ENCODE data around the gene KLF15. TPM values are rescaled to one million over a fixed set of nuclear protein-coding genes. Genes with fewer than 3 reads are reported as not detected.

KLF15 gene
- total RNA-seq, 1 experiment from 2014 or later: not detected

DNA sequence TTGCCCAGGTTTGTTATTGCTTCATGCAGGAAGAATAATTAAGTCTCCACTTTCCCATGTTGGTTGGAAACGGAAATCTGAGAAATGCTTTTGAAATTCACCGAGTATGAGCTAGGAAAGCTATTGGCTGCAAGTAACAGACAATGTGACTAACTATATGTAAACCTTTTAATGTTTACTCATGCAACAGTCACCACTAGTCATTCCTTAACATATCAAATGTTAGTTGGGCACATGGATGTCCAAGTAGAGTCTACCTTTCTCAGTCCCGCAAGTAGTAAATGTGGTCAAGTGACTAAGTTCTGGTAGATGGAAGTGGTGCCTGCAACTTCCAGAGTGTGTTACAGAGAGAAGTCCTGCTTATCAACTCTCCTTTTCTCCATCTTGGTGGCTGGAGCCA lies 52.5 kb downstream of the KLF15 start:
- POLR2A ChIA-PET (ENCODE audit: unreplicated experiment): no interaction called here
- no peaks in the 10 kb centered on the region for H3K9me2 ChIP-seq (replicated peaks; ENCODE audit: low read length)
- 0 out of 2 replicates have a peak, but pooled peaks cover 5% of the 10 kb centered on the region for H3K9me3 ChIP-seq (ENCODE audit: low read length)
- H3K27me3 ChIP-seq (ENCODE audit: low read length): no peaks in the 10 kb centered on the region
- H3K79me2 ChIP-seq (ENCODE audit: low read length): no peaks in the 10 kb centered on the region
- ATAC-seq (peak; percentile 96), DNase-seq (peak; percentile 90)
- H3F3A ChIP-seq (ENCODE audit: low read length, unreplicated experiment): no peaks in the 10 kb centered on the region
- no TSS peak for BruUV-seq (replicated peaks)
- no peak overlapping the region for H3K4me3 ChIP-seq (ENCODE audit: low read length)
- peak overlapping the region; percentile 29 for H3K4me2 ChIP-seq (ENCODE audit: low read length)
- 0 out of 2 replicates have a peak overlapping the region, but pooled peaks have one; percentile 51 for H2AFZ ChIP-seq (ENCODE audit: low read length)
- peaks cover 16% of the 10 kb centered on the region for H3K4me1 ChIP-seq (ENCODE audit: insufficient read depth, low read length)
- no peaks in the 10 kb centered on the region for H4K20me1 ChIP-seq (ENCODE audit: low read length)
- TF ChIP-seq CTCF (conservative IDR thresholded peaks at IDR 0.05; ENCODE audit: low read depth, low read length): no peak
- no peak for TF ChIP-seq EZH2 (IDR thresholded peaks at IDR 0.05; ENCODE audit: low read length, unreplicated experiment)
- no peak for TF ChIP-seq EZH2phosphoT487 (IDR thresholded peaks at IDR 0.05; ENCODE audit: borderline replicate concordance, low read length)
- CTCF ChIA-PET: no interaction called here
- peak overlapping the region; percentile 69 for H3K27ac ChIP-seq (ENCODE audit: low read length)
- H3K36me3 ChIP-seq (ENCODE audit: low read depth, low read length): no peaks in the 10 kb centered on the region
- no peak overlapping the region for H3K9ac ChIP-seq (ENCODE audit: low read length)
- intact Hi-C loops (cut with micrococcal nuclease): no loop called here

- ChIA-PET POLR2A (ENCODE audit: unreplicated experiment) (no interaction called here), CTCF (no interaction called here)
- ATAC-seq: no peak
- peak overlapping the region; percentile 29 for H3K4me2 ChIP-seq (ENCODE audit: low read length)
- 0 out of 2 replicates have a peak, but pooled peaks cover 5% of the 10 kb centered on the region for H3K9me3 ChIP-seq (ENCODE audit: low read length)
- no peaks in the 10 kb centered on the region for H3K27me3 ChIP-seq (ENCODE audit: low read length)
- no peaks in the 10 kb centered on the region for H3K9me2 ChIP-seq (replicated peaks; ENCODE audit: low read length)
- no peak for DNase-seq
- no peaks in the 10 kb centered on the region for H3K36me3 ChIP-seq (ENCODE audit: low read depth, low read length)
- no peaks in the 10 kb centered on the region for H3K79me2 ChIP-seq (ENCODE audit: low read length)
- no peaks in the 10 kb centered on the region for H4K20me1 ChIP-seq (ENCODE audit: low read length)
- H3K27ac ChIP-seq (ENCODE audit: low read length): peak overlapping the region; percentile 69
- BruUV-seq (replicated peaks): no TSS peak
- H2AFZ ChIP-seq (ENCODE audit: low read length): no peak overlapping the region
- no peak overlapping the region for H3K9ac ChIP-seq (ENCODE audit: low read length)
- H3K4me3 ChIP-seq (ENCODE audit: low read length): no peak overlapping the region
- TF ChIP-seq CTCF (conservative IDR thresholded peaks at IDR 0.05; ENCODE audit: low read depth, low read length): no peak
- no peak for TF ChIP-seq EZH2 (IDR thresholded peaks at IDR 0.05; ENCODE audit: low read length, unreplicated experiment)
- TF ChIP-seq EZH2phosphoT487 (IDR thresholded peaks at IDR 0.05; ENCODE audit: borderline replicate concordance, low read length): no peak
- intact Hi-C loops (cut with micrococcal nuclease): no loop called here
- H3K4me1 ChIP-seq (ENCODE audit: insufficient read depth, low read length): peaks cover 16% of the 10 kb centered on the region
- H3F3A ChIP-seq (ENCODE audit: low read length, unreplicated experiment): no peaks in the 10 kb centered on the region
Measured at GRCh38 chr3:126304291-126304690, 52.9 kb downstream of the KLF15 start.

DNA sequence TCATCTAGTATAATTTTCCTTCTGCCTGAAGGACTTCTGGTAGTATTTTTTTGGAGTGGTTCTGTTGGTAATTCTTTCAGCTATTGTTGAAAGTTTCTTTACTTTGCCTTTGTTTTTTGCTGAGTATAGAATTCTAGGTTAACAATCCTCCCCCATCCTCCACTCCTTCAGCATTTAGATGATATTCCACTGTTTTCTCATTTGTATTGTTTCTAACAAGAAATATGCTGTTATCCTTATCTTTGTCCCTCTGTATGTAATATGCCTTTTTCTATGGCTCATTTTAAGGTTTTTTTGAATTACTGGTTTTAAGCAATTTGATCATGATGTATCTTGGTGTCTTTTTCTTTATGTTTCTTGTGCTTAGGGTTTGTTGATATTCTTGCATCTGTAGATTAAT lies 53.9 kb downstream of the KLF15 start:
- BruUV-seq (replicated peaks): no TSS peak

More for the DNA sequence above, 53.9 kb downstream of the KLF15 start:
- ChIA-PET CTCF (no interaction called here), POLR2A (ENCODE audit: unreplicated experiment) (interaction anchor here (0.7 kb wide), 1 partner anchor 162 kb away, joined by 10 read pairs; no protein-coding TSS in a partner anchor)
- no peaks in the 10 kb centered on the region for H3K9me2 ChIP-seq (replicated peaks; ENCODE audit: low read length)
- H3K36me3 ChIP-seq (ENCODE audit: low read depth, low read length): no peaks in the 10 kb centered on the region
- no peak overlapping the region for H3K9ac ChIP-seq (ENCODE audit: low read length)
- peaks cover 16% of the 10 kb centered on the region for H3K4me1 ChIP-seq (ENCODE audit: insufficient read depth, low read length)
- H3K4me2 ChIP-seq (ENCODE audit: low read length): no peak overlapping the region
- no peaks in the 10 kb centered on the region for H3F3A ChIP-seq (ENCODE audit: low read length, unreplicated experiment)
- ATAC-seq (no peak), DNase-seq (no peak)
- TF ChIP-seq CTCF (conservative IDR thresholded peaks at IDR 0.05; ENCODE audit: low read depth, low read length): no peak
- TF ChIP-seq EZH2 (IDR thresholded peaks at IDR 0.05; ENCODE audit: low read length, unreplicated experiment): no peak
- no peak for TF ChIP-seq EZH2phosphoT487 (IDR thresholded peaks at IDR 0.05; ENCODE audit: borderline replicate concordance, low read length)
- intact Hi-C loops (cut with micrococcal nuclease): no loop called here
- no peaks in the 10 kb centered on the region for H3K27me3 ChIP-seq (ENCODE audit: low read length)
- H3K9me3 ChIP-seq (ENCODE audit: low read length): 0 out of 2 replicates have a peak, but pooled peaks cover 5% of the 10 kb centered on the region
- H3K27ac ChIP-seq (ENCODE audit: low read length): no peak overlapping the region
- H2AFZ ChIP-seq (ENCODE audit: low read length): no peak overlapping the region
- H3K4me3 ChIP-seq (ENCODE audit: low read length): no peak overlapping the region
- H4K20me1 ChIP-seq (ENCODE audit: low read length): no peaks in the 10 kb centered on the region
- no peaks in the 10 kb centered on the region for H3K79me2 ChIP-seq (ENCODE audit: low read length)

Measured in PC-3 (cell line).